Stimulated activated CD4-positive, alpha-beta T cell treated with anti-CD3 and anti-CD28 coated beads, Interleukin-15, amount 100 ng/mL, for 48 hours (primary cell): ENCODE measurements around the gene BAMBI.

ENCODE experiments used
- DNase-seq, 2 donors: peaks; one replicate each; pipeline ENCODE4 v3.0.0-alpha.2; 2020; ENCODE audit warnings: low read depth in 2 of 2

Gene BAMBI

DNA sequence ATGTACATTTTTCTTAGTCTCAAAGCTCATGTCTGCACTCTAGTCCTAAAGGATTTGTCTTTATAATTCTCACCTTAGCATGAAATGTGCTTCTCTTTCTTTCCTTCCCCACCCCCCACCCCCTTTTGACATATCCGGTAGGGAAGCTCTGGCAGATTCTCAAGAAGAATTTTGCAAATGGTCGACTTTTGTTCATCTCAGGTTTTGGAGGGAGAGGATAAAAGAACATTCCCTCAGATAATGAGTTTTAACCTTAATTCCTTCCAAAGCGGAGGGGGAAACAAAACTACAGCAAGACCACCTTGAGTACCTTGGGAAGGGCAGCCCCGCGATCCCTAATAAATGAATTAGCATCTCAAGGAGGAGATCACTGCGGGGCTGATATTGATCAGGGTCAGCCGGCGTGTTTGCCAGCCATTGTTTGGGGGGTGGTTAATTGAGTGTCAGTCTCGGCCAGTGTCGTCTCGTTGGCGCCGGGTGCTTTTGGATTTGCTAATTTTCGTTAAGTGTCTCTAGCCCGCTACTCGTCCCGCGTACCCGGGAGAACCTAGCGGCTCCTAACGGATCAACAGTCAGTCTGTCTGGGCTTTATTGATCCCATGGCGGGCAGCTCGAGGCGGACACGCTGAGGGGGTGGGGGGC lies 874 bp upstream of the BAMBI start:
- peak; percentile 3 to 4 for DNase-seq

DNA sequence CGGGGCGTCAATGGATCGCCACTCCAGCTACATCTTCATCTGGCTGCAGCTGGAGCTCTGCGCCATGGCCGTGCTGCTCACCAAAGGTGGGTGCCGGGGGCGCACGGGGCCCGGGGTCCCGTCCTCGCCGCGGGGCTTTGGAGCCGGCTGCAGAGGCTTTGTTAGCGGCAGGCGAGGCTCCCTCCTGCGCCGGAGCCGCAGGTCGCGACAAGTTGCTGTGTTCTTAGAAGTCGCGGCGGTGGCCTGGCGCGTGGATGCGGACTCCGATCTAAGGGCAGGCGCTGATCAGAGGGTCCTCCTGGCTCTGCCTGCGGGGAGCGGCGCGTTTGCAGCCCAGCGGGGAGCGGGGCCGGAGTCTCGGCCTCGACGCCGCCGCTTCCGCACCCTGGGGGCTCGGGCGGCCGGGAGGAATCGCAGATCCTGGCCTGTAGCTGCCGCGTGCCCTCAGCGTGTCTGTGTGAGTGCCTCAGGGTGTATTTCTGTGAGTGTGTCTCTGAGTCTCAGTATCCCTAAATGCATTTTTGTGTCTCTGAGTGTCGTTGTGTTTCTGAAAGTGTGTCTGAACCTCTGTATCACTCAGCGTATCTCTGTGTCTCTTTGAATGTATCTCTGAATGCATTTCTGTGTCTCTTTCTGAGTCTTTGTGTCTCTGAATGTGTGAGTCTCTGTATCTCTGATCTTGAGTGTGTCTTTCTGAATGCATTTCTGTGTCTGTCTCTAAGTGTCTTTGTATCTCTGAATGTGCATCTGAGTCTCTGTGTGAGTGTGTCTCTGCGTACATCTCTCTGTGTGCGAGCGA lies 766 bp downstream of the BAMBI start:
- peak; percentile 2 to 3 for DNase-seq

DNA sequence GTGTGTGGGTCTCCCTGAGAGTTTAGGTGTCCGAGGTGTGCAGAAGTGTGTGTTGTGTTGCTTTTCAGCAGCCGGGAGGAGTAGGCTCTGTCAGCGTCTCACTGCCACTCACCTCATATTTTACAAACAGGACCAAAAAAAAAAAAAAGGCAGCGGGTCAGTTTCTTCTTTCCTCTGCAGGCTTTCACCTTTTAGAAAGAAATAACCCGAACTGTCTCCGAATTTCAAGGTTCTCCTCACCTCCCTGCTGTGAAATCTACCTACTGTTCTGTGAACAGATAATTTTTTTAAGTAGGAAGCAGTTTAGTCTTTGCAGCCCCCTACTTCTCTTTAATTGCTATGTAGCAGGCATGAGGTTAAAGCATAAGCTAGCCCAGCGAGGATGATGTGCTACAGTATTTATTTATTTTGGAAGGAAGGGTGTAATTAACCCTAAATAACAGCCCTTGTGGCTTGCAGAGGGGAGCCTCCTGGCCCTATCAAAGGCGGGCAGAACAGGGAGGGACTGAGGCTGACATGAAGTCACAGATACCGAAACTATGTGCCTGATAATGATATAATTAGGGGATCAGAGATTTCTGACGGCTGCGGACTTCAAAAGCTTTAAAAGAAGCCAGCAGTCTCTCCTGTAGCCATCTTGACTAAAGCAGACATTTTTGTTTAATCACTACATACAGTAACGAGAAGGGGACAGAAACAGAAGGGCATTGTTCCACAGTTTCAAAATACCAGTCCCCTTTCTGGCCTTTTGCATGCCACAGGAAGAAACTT lies 1.6 kb downstream of the BAMBI start:
- no peak for DNase-seq

DNA sequence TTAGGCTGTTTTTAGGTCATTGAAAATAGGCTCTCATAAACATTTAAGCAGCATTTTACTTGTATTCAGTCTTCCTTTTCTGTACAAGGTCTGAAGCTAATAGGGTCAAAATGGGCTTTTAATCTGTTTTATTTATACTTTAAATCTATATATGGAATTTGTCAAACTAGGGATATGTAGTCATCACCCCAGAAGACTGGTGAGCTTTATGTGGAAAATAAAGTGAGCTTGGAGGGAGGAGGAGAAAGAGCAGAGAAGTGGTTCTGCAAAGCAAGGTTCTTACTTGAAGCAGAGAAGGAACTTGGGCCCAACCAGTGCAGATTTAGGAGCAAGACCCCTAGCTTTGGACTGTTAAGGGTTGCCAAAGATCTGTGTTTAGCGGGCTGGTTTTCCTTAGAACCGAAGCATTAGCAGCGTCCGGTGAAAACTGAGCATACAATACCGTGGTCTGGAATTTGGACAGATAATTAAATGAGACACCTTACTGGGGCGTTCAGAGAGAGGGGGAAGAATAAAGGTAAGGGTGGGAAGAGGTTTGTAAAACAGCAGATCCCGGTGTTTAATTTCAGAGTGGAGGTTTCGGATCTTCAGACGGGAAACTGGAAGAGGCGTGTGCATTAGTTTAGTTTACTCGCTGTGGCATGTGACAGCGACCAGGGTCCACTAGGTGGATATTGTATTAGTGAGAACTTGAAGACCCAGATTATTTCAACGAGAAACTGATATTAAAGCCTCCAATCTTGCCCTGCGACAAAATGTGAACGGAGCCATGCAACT lies 2.4 kb downstream of the BAMBI start:
- DNase-seq, result no peak

DNA sequence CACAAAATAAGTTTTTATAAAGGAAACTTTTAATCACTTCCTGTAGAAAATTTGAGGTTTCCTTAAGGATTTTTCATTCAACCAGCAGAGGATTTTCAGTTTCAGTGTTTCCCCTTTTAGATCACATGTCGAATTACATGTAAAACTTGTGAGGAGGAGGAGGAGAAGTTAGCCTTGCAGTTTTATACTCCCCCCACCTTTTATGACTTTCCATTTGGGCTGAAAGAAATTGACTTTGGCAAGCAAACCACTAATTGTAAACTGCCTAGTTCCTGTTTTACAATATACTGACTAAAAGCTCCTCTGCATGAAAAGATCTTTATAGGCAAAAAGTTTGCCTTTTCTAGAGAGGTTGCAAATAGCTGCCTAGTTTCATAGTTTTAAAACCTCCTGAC lies 3.0 kb downstream of the BAMBI start:
- DNase-seq, result no peak

DNA sequence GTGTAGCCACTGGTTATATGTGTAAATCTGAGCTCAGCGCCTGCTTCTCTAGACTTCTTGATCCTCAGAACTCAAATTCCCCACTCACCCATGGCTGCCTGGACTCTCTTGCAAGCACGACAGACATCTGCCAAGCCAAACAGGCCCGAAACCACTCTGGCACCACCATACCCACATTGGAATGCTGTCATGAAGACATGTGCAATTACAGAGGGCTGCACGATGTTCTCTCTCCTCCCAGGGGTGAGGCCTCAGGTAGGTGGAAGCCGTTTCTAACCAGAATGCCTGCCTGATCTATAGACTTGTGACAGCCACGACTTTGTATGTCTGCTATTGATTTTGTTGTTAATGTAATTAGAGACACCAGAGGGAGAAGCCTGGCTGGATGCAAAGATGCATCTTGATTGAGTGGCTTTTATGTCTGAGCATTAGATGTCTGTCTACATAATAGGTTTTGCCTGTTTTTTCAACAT lies 4.0 kb downstream of the BAMBI start:
- DNase-seq, result no peak

DNA sequence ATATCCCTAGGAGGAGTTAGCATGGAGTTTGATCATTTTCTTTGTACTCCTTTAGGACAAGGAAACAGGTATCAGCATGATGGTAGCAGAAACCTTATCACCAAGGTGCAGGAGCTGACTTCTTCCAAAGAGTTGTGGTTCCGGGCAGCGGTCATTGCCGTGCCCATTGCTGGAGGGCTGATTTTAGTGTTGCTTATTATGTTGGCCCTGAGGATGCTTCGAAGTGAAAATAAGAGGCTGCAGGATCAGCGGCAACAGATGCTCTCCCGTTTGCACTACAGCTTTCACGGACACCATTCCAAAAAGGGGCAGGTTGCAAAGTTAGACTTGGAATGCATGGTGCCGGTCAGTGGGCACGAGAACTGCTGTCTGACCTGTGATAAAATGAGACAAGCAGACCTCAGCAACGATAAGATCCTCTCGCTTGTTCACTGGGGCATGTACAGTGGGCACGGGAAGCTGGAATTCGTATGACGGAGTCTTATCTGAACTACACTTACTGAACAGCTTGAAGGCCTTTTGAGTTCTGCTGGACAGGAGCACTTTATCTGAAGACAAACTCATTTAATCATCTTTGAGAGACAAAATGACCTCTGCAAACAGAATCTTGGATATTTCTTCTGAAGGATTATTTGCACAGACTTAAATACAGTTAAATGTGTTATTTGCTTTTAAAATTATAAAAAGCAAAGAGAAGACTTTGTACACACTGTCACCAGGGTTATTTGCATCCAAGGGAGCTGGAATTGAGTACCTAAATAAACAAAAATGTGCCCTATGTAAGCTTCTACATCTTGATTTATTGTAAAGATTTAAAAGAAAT lies 4.8 kb downstream of the BAMBI start:
- DNase-seq, result no peak

DNA sequence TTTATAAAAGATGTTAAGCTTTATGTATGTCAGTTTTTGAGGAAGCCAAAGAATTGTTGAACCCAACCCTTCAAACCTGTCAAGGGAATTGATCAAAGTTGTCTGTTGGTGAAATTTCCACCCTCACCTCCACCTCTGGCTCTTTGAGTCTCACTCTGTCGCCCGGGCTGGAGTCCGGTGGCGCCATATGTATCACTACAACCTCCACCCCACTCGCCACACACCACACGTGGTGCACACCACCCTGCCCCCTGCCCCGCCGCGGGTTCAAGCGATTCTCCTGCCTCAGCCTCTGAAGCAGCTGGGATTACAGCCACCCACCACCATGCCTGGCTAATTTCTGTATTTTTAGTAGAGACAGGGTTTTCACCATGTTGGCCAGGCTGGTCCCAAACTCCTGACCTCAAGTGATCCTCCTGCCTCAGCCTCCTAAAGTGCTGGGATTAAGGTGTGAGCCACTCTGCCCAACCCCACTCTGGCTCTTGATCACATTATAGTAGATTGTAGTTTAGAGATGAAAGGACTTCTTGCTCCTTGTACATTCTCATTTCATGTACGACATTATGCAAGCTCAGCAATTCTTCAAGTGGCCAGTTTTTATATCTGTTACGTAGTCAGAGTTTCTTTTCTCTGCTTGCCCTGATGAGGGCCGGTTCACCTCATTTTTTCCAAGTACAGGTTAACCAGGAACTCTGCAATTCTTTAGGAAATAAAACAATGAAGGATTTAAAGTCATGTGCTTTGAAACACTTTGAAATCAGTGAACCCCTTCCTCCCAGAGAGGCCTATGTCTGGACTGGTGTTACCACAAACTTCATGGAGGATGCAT lies 7.0 kb downstream of the BAMBI start:
- DNase-seq, result no peak

DNA sequence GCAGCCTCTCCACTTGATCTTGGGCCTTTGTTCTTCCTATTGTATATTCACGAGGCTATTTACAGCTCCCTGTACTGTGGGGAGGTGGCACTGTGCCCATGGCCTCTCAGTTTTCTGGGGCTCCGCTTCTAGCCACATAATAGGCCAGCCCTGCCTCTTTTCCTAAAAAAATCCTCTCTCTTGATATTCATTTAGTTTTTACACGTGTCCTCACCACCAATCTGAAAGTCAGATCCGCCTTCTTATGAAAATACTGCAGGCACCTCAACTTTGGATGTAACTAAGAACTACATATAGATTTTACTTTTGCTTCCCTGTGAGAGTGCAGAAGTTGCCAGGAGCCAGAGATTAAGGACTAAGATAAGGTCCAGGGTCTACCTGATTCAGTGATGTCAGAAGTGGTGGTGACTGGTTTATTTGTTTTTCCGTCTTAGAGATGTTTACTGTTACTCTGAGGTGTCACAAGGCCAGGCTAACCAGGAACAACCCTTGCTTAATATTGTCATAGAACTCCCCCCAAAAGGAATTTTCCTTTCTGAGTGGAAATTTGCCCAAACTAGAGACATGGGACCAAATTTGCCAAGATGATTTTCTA lies 7.8 kb downstream of the BAMBI start:
- no peak for DNase-seq

DNA sequence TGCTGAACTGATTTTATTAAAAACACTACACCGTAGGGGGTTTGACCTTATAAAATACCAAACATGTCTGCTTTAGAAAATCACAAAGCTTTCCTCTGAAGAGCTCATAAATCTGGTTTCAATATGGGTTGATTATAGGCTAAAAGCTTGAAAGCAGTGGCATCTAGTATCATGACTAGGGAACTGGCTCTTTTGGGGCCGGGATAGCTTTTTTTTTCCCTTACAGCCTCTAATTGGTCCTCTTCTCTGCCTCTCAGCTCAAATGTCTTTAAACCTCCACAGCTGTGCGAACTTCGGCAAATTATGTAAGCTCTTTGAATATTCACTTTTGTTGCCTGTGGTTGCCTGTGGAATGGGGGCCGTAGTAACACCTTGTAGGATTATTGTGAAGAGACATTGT lies 8.4 kb downstream of the BAMBI start:
- no peak for DNase-seq

DNA sequence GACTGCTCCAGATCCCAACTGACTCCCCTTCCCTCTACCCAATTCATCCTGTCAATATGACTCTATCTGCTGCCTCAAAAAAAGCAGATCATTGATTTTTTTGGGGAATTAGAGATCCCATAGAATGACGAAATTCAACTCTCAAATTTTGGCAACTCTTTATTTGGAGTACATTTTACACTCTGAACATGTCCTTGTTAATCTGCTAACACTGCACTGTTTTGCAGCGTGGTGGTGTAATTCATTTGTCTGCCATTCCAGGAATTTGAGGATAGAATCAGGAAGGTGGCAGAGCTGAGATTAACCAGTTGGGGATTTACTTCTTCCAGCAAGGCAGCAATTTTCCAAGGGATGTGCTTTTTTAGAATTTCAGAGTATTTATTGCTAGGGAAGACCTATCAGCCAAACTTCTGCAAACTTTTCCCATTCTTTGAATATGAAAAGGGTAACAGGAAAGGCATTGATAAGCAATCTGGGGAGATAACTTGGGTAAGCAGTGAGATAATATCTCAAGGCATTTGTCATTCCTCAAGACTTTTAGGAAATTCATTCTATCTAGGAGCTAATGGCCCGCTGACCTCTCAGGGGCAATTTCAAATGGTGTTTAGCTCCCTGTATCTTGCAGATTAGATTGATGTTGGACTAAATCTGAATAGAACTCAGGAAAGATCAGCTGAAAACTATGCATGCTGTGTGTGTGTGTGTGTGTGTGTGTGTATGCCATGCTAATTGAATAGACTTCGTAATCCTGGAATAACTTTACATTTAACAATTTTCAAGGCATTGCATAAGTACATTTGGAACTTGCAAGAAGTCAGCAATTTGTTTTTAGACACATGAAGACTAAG lies 9.7 kb downstream of the BAMBI start:
- DNase-seq, result no peak

DNA sequence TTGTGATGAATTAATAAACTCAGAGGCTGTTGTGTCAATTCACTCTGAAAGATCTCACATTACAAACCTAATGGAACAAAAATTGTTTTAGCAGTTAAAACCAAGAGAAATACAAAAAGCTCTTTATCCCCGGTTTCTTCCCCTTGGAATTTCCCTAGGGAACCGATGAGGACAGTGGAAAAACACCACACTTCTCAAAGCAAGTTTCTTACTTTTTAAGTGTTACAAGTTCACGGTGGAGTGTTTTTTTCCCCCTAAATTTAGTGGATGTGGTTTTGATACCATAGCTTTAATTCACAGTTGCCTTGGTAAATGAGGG lies 10.3 kb downstream of the BAMBI start:
- no peak for DNase-seq

DNA sequence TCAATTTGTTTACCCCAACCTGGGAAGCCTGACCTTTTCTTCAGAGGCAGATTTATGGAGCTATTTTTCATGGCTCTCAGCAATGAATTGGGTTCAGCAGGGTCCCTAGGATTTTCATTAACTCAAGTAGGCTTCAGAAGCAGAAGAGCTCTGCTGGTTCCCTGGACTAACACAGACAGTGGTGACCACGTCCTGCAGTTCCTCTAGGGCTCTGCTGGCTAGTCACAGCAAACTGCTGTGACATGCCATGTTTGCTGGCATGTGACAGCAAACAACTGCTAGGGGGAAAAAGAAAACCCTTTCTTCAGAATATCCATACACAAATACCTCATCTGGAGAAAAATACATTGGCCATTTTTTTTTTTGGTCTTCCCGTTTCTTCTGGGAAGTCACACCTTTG lies 13.2 kb downstream of the BAMBI start:
- no peak for DNase-seq

DNA sequence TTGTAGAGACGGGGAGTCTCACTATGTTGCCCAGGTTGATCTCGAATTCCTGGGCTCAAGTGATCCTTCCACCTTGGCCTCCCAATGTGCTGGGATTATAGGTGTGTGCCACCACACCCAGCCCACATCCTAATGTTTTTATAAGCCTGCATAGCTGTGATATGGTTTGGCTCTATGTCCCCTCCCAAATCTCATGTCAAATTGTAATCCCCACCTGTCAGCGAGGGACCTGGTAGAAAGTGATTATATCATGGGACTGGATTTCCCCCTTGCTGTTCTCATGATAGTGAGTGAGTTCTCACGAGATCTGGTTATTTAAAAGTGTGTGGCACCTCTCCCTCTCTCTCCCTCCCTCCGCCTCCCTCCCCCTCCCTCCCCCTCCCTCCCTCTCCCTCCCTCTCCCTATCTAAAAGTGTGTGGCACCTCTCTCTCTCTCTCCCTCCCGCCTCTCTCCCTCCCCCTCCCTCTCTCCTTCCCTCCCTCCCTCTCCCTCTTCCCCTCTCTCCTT lies 13.9 kb downstream of the BAMBI start:
- DNase-seq, result no peak

DNA sequence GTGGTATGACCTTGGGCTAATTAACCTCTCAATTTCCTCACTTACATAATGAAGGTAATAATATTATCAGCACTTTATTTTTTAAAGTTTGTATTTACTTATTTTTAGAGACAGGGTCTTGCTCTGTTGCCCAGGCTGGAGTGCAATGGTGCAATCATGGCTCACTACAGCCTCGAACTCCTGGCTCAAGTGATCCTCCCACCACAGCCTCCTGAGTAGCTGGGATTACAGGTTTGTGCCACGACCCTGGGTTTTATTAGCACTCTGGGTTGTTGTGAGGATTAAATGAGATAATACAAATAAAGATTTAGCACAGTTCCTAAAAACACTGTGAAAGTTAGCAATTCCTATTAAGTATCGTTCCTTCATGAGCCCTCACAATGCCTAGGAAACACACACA lies 14.7 kb downstream of the BAMBI start:
- no peak for DNase-seq

DNA sequence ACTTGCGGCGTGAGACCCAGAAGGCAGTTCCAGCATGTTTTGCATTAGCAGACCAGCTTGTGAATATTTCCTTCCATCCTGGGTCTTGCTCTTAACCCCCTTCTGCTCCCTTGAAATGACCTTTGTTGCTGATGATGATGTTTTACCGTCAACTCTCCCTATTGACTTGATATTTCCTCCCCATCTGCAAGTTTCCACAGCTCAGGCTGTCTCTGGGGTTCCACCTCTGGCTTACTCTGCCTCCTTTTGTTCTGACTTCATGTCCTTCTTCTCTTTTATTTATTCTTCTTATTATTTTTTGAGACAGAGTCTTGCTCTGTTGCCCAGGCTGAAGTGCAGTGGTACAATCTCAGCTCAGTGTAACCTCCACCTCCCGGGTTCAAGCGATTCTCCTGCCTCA lies 17.2 kb downstream of the BAMBI start:
- no peak for DNase-seq

DNA sequence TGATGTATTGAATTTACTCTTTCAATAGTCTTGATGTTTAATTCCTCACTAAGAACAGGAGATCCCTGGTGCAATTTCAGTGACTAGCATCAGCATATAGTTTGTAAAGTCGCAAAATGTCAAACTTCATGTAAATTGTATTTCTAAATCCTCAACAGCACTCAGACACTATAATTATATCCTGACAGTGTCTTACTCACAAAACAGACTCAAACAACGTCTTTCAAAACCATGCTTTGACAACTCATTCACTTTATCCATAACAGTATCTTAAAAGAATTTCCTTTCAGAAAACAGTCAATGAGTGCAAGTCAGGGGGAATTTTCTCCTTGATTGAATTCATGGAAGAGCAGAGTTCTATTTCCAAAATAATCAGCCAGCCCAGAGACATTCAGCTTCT lies 20.8 kb downstream of the BAMBI start:
- DNase-seq, result no peak

DNA sequence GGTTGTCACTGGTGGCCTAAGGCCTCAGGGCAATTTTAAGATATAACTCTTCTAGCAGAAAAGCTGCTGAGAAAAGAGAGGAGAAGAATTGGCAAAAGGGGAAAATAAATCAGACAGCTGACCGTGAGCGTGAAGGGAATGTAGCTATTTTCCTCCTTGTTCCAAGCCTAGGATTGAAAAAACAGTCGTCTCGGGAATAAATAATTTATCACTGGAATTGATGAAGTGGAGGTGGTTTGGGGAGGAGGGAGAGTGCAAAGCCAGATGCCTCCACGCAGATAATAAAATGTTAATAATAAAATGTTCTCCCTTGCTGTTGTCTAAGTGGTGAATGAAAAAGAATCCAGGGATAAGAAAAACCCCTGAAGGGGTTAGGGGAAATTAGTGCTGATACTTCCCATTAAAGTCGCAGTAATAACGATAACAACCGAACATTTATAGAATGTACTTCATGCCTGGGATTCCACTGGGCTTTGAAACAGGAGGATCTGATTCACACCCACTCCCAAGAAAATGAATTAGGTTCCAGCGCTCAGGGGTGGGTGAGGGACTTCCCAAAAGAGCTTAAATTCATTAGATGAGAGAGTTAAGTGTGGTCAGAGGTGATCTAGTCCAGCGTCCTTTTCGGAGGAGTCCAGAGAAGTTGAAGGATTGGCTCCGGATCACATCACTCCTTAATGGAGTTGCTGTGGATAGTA lies 27.3 kb downstream of the BAMBI start:
- DNase-seq, result no peak
